GM23338 (cell line): ENCODE data around the gene S100A6. TPM values are rescaled to one million over a fixed set of nuclear protein-coding genes. Genes with fewer than 3 reads are reported as not detected.

Experiments used
- ATAC-seq: fragments of 200-7000 bp; cut with Tn5 transposase; 3 replicates; pipeline ENCODE4 v1.9.1; 2020
- DNase-seq: peaks from one replicate; pipeline ENCODE4 v3.0.0-alpha.2; 2015; ENCODE audit warnings: low spot score
- H2AFZ ChIP-seq: fragments of 200-600 bp; sonication (generic); 2 replicates; pipeline ENCODE4 v1.8.0; 2016; ENCODE audit warnings: antibody characterized with exemption, mild to moderate bottlenecking, moderate library complexity
- H3F3A ChIP-seq: fragments of 200-600 bp; sonication (generic); replicated peaks from 2 replicates; pipeline ENCODE4 v1.8.0; 2017; ENCODE audit warnings: antibody characterized with exemption, mixed run types, low read depth
- H3K27ac ChIP-seq: fragments of 200-600 bp; sonication (generic); 2 replicates; pipeline ENCODE4 v1.6.1; 2016; ENCODE audit warnings: low read depth
- H3K27me3 ChIP-seq: fragments of 200-600 bp; sonication (generic); 2 replicates; pipeline ENCODE4 v1.8.0; 2016; ENCODE audit warnings: mild to moderate bottlenecking, mixed run types, moderate library complexity; ENCODE audit not compliant: insufficient read depth
- H3K36me3 ChIP-seq: fragments of 200-600 bp; sonication (generic); 2 replicates; pipeline ENCODE4 v1.8.0; 2016; ENCODE audit warnings: mild to moderate bottlenecking; ENCODE audit not compliant: insufficient read depth
- H3K4me1 ChIP-seq: fragments of 200-600 bp; sonication (generic); 2 replicates; pipeline ENCODE4 v1.8.0; 2016; ENCODE audit warnings: mild to moderate bottlenecking, moderate library complexity; ENCODE audit not compliant: insufficient read depth
- H3K4me2 ChIP-seq: fragments of 200-600 bp; sonication (generic); 2 replicates; pipeline ENCODE4 v1.7.1; 2017; ENCODE audit warnings: mixed run types
- H3K4me3 ChIP-seq: fragments of 200-600 bp; sonication (generic); 2 replicates; pipeline ENCODE4 v1.6.1; 2016; ENCODE audit warnings: mixed run types
- H3K79me2 ChIP-seq: fragments of 200-600 bp; sonication (generic); replicated peaks from 2 replicates; pipeline ENCODE4 v1.8.0; 2017; ENCODE audit warnings: mild to moderate bottlenecking; ENCODE audit not compliant: insufficient read depth
- H3K9me2 ChIP-seq: fragments of 200-600 bp; sonication (generic); 2 replicates; pipeline ENCODE4 v1.8.0; 2017; ENCODE audit not compliant: insufficient read depth
- H4K20me1 ChIP-seq: fragments of 200-600 bp; sonication (generic); replicated peaks from 2 replicates; pipeline ENCODE4 v1.8.0; 2017; ENCODE audit warnings: mild to moderate bottlenecking; ENCODE audit not compliant: insufficient read depth
- H3K27ac Mint-ChIP-seq: 2 replicates; pipeline ENCODE4 v1.8.0; 2020; ENCODE audit warnings: inconsistent platforms, mild to moderate bottlenecking, moderate library complexity, mixed read lengths
- H3K27me3 Mint-ChIP-seq: 3 replicates; pipeline ENCODE4 v1.8.0; 2022; ENCODE audit warnings: low read depth, mild to moderate bottlenecking, moderate library complexity, mixed read lengths, inconsistent platforms; ENCODE audit not compliant: insufficient read depth, poor library complexity
- H3K36me3 Mint-ChIP-seq: 3 replicates; pipeline ENCODE4 v1.8.0; 2021; ENCODE audit warnings: low read depth, mild to moderate bottlenecking, inconsistent platforms, moderate library complexity, mixed read lengths
- H3K4me1 Mint-ChIP-seq: 3 replicates; pipeline ENCODE4 v1.8.0; 2020; ENCODE audit warnings: mild to moderate bottlenecking, inconsistent platforms, mixed read lengths
- H3K4me3 Mint-ChIP-seq: 3 replicates; pipeline ENCODE4 v1.8.0; 2021; ENCODE audit warnings: moderate library complexity, mild to moderate bottlenecking, inconsistent platforms, mixed read lengths
- H3K9me3 Mint-ChIP-seq: 3 replicates; pipeline ENCODE4 v1.8.0; 2020; ENCODE audit warnings: moderate library complexity, mild to moderate bottlenecking, inconsistent platforms, mixed read lengths
- EZH2phosphoT487 ChIP-seq: fragments of 200-600 bp; sonication (generic); IDR thresholded peaks from one replicate; pipeline ENCODE4 v1.8.1; 2018; ENCODE audit warnings: antibody characterized with exemption; ENCODE audit not compliant: unreplicated experiment
- STAT1 ChIP-seq: IDR thresholded peaks from one replicate; pipeline ENCODE4 v1.6.1; 2016; ENCODE audit warnings: antibody characterized with exemption; ENCODE audit not compliant: unreplicated experiment
- polyA plus RNA-seq: library from polyadenylated mRNA; unstranded; fragments of >200 nt; fragmentation: Nextera tagmentation; extraction: Ambion mirVana; gene quantifications from 2 replicates; pipeline ENCODE4 v1.2.1, GENCODE V29; 2016
- total RNA-seq: library from RNA; depleted of rRNA; stranded (reverse); fragments of >200 nt; shearing (Covaris generic); gene quantifications from 2 replicates; pipeline ENCODE4 v1.2.3, GENCODE V29; 2014
- TF ChIP-seq, protein P1 (sequence below): fragments of 250-450 bp; sonication (Bioruptor Pico); IDR thresholded peaks from 2 replicates; pipeline ENCODE4 v1.5.0; 2020; ENCODE audit warnings: mild to moderate bottlenecking, moderate library complexity
- TF ChIP-seq, protein P2 (sequence below): IDR thresholded peaks from one replicate; pipeline ENCODE4 v1.6.1; 2018; ENCODE audit warnings: antibody characterized with exemption; ENCODE audit not compliant: unreplicated experiment
- TF ChIP-seq, protein P3 (sequence below), 2 experiments: fragments of 200-600 bp in 1 of 2; sonication (generic) in 1 of 2; conservative IDR thresholded peaks; 2 replicates each; pipeline versions ENCODE4 v1.5.1 to v1.6.1; 2016 to 2017; ENCODE audit warnings: antibody characterized with exemption in 2 of 2, low read depth in 2 of 2, mild to moderate bottlenecking in 2 of 2, moderate library complexity in 1 of 2

Gene S100A6
- total and polyA plus RNA-seq, 2 experiments from 2014 or later = 7.3 to 77.5 TPM

DNA sequence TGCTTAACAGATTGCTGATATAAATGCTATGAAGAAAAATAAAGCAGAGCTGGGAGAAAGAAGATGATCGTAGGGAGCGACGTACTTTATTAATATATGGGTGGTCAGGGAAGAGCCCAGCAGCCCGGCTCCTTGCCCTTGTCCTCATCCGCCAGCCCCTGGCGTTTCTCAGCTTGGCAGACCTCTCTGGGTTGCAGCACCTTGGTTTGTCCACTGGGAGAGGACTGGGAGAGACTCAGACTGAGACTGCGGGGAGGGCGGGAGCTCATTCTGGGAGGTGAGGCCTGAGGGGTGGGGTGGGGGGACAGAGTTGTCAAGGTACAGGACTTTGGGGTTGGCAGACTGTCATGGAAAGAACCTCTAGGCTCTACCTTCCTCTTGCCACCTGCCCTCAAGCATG lies 16.5 kb upstream of the S100A6 start:
- no peaks in the 10 kb centered on the region for H3K36me3 Mint-ChIP-seq
- Histone ChIP-seq H3K4me1 (peaks cover 2% of the 10 kb centered on the region; the same call in 1 of the 2 replicates), H3K4me2 (no peak overlapping the region), H3K27ac (no peak overlapping the region), H3K79me2 (no peaks in the 10 kb centered on the region), H3K4me3 (no peak overlapping the region), H3K27me3 (no peaks in the 10 kb centered on the region), H3K9me2 (no peaks in the 10 kb centered on the region), H4K20me1 (no peaks in the 10 kb centered on the region), H3K36me3 (no peaks in the 10 kb centered on the region), H2AFZ (no peak overlapping the region), H3F3A (no peaks in the 10 kb centered on the region)
- TF ChIP-seq STAT1 = no peak
- TF ChIP-seq, protein P1, sequence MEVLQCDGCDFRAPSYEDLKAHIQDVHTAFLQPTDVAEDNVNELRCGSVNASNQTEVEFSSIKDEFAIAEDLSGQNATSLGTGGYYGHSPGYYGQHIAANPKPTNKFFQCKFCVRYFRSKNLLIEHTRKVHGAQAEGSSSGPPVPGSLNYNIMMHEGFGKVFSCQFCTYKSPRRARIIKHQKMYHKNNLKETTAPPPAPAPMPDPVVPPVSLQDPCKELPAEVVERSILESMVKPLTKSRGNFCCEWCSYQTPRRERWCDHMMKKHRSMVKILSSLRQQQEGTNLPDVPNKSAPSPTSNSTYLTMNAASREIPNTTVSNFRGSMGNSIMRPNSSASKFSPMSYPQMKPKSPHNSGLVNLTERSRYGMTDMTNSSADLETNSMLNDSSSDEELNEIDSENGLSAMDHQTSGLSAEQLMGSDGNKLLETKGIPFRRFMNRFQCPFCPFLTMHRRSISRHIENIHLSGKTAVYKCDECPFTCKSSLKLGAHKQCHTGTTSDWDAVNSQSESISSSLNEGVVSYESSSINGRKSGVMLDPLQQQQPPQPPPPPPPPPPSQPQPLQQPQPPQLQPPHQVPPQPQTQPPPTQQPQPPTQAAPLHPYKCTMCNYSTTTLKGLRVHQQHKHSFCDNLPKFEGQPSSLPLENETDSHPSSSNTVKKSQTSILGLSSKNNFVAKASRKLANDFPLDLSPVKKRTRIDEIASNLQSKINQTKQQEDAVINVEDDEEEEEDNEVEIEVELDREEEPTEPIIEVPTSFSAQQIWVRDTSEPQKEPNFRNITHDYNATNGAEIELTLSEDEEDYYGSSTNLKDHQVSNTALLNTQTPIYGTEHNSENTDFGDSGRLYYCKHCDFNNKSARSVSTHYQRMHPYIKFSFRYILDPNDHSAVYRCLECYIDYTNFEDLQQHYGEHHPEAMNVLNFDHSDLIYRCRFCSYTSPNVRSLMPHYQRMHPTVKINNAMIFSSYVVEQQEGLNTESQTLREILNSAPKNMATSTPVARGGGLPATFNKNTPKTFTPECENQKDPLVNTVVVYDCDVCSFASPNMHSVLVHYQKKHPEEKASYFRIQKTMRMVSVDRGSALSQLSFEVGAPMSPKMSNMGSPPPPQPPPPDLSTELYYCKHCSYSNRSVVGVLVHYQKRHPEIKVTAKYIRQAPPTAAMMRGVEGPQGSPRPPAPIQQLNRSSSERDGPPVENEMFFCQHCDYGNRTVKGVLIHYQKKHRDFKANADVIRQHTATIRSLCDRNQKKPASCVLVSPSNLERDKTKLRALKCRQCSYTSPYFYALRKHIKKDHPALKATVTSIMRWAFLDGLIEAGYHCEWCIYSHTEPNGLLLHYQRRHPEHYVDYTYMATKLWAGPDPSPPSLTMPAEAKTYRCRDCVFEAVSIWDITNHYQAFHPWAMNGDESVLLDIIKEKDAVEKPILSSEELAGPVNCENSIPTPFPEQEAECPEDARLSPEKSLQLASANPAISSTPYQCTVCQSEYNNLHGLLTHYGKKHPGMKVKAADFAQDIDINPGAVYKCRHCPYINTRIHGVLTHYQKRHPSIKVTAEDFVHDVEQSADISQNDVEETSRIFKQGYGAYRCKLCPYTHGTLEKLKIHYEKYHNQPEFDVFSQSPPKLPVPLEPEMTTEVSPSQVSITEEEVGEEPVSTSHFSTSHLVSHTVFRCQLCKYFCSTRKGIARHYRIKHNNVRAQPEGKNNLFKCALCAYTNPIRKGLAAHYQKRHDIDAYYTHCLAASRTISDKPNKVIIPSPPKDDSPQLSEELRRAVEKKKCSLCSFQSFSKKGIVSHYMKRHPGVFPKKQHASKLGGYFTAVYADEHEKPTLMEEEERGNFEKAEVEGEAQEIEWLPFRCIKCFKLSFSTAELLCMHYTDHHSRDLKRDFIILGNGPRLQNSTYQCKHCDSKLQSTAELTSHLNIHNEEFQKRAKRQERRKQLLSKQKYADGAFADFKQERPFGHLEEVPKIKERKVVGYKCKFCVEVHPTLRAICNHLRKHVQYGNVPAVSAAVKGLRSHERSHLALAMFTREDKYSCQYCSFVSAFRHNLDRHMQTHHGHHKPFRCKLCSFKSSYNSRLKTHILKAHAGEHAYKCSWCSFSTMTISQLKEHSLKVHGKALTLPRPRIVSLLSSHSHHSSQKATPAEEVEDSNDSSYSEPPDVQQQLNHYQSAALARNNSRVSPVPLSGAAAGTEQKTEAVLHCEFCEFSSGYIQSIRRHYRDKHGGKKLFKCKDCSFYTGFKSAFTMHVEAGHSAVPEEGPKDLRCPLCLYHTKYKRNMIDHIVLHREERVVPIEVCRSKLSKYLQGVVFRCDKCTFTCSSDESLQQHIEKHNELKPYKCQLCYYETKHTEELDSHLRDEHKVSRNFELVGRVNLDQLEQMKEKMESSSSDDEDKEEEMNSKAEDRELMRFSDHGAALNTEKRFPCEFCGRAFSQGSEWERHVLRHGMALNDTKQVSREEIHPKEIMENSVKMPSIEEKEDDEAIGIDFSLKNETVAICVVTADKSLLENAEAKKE (CRISPR knock-in tag) = no peak
- TF ChIP-seq EZH2phosphoT487 = no peak
- TF ChIP-seq, protein P2, sequence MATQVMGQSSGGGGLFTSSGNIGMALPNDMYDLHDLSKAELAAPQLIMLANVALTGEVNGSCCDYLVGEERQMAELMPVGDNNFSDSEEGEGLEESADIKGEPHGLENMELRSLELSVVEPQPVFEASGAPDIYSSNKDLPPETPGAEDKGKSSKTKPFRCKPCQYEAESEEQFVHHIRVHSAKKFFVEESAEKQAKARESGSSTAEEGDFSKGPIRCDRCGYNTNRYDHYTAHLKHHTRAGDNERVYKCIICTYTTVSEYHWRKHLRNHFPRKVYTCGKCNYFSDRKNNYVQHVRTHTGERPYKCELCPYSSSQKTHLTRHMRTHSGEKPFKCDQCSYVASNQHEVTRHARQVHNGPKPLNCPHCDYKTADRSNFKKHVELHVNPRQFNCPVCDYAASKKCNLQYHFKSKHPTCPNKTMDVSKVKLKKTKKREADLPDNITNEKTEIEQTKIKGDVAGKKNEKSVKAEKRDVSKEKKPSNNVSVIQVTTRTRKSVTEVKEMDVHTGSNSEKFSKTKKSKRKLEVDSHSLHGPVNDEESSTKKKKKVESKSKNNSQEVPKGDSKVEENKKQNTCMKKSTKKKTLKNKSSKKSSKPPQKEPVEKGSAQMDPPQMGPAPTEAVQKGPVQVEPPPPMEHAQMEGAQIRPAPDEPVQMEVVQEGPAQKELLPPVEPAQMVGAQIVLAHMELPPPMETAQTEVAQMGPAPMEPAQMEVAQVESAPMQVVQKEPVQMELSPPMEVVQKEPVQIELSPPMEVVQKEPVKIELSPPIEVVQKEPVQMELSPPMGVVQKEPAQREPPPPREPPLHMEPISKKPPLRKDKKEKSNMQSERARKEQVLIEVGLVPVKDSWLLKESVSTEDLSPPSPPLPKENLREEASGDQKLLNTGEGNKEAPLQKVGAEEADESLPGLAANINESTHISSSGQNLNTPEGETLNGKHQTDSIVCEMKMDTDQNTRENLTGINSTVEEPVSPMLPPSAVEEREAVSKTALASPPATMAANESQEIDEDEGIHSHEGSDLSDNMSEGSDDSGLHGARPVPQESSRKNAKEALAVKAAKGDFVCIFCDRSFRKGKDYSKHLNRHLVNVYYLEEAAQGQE = no peak
- TF ChIP-seq, protein P3, sequence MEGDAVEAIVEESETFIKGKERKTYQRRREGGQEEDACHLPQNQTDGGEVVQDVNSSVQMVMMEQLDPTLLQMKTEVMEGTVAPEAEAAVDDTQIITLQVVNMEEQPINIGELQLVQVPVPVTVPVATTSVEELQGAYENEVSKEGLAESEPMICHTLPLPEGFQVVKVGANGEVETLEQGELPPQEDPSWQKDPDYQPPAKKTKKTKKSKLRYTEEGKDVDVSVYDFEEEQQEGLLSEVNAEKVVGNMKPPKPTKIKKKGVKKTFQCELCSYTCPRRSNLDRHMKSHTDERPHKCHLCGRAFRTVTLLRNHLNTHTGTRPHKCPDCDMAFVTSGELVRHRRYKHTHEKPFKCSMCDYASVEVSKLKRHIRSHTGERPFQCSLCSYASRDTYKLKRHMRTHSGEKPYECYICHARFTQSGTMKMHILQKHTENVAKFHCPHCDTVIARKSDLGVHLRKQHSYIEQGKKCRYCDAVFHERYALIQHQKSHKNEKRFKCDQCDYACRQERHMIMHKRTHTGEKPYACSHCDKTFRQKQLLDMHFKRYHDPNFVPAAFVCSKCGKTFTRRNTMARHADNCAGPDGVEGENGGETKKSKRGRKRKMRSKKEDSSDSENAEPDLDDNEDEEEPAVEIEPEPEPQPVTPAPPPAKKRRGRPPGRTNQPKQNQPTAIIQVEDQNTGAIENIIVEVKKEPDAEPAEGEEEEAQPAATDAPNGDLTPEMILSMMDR (conservative IDR thresholded peaks at IDR 0.05; ENCODE audit: low read depth in 2 of 2) = 0 out of 4 replicates have a peak, but pooled peaks have one; percentile 5 to 25
- peaks cover 16% of the 10 kb centered on the region for H3K27me3 Mint-ChIP-seq
- no peak overlapping the region for H3K4me3 Mint-ChIP-seq
- peak; percentile 84 for ATAC-seq
- no peaks in the 10 kb centered on the region for H3K9me3 Mint-ChIP-seq
- H3K27ac Mint-ChIP-seq = no peak overlapping the region
- peaks cover 38% of the 10 kb centered on the region for H3K4me1 Mint-ChIP-seq
- peak; percentile 62 for DNase-seq
